ENCODE results near the gene SIK3.

- TF ChIP-seq CTCF (IDR thresholded peaks at IDR 0.05) (no peak), ZFX (IDR thresholded peaks at IDR 0.05; ENCODE audit: borderline replicate concordance) (no peak)
Observed at GRCh38 chr11:117054382-117054781, 43.8 kb downstream of the SIK3 start.
